GM23248 (cell line): Measurements from ENCODE around the gene TCF4.

Experiments used
- EZH2 ChIP-seq: fragments of 200-600 bp; sonication (generic); IDR thresholded peaks from 2 replicates; pipeline ENCODE4 v1.6.1; 2018; ENCODE audit warnings: antibody characterized with exemption, mild to moderate bottlenecking; ENCODE audit not compliant: insufficient read depth, poor library complexity, severe bottlenecking
- EZH2phosphoT487 ChIP-seq: fragments of 200-600 bp; sonication (generic); IDR thresholded peaks from 2 replicates; pipeline ENCODE4 v1.6.1; 2018; ENCODE audit warnings: antibody characterized with exemption, moderate library complexity, mild to moderate bottlenecking, low read depth; ENCODE audit not compliant: insufficient read depth

DNA sequence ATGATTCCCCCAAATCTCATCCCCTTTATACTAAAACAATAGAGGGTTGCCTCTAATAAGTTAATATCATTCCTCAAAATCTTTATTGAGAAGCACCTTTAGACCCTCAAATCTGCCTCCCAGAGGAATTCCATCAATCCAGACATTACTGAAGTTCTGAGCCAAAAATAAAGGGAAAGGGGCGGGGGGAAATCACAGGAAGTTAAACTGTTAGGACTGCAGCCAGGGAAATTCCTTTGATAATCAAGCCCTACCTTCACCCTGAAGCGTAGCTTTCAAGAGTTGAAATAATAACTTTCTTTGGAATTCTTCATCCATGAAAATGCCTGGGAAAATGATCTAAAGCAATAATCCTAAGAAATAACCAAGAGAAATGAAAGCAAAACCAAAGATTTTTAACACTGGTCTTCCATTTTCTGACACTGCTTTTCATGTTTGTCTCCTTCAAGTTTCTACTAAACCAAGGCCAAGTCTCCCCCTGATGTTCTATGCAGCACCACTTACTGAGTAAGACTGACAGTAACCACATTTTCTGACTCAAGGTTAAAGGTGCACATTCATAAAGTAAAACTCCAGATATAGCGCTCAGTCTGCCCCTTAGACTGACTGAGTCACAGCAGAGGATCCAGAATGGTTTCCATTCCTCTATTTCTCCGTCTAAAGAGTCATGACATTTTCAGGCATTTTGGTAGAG lies 78.2 kb downstream of the TCF4 start:
- TF ChIP-seq EZH2, result no peak
- no peak for TF ChIP-seq EZH2phosphoT487
